IMR-90 (cell line): ENCODE data around the gene PTPRO. TPM values are rescaled to one million over a fixed set of nuclear protein-coding genes. Genes with fewer than 3 reads are reported as not detected.

Experiments used
- ATAC-seq: fragments of 200-7000 bp; cut with Tn5 transposase; 2 replicates; pipeline ENCODE4 v1.9.1; 2020; ENCODE audit warnings: low read depth, mild to moderate bottlenecking, moderate library complexity
- BruUV-seq: library from RNA; stranded (reverse); fragments of 400-500 nt; replicated peaks from 2 replicates; lab custom pipeline; 2021; lab: Mats Ljungman, UMichigan
- CTCF ChIA-PET: fragments of 300-600 bp; formaldehyde crosslinking; extraction: SDS; loops from one replicate; lab custom pipeline; 2021; ENCODE audit warnings: antibody characterized with exemption; lab: Yijun Ruan, JAX
- POLR2A ChIA-PET: fragments of 300-600 bp; sonication (Branson Sonifier 250); formaldehyde crosslinking; loops from one replicate; lab custom pipeline; 2022; ENCODE audit warnings: antibody characterized with exemption; ENCODE audit not compliant: unreplicated experiment; lab: Charles Lee
- DNase-seq: peaks from one replicate; pipeline ENCODE4 v3.0.0; 2013
- H2AFZ ChIP-seq: replicated peaks from 2 replicates; pipeline ENCODE3; 2013; ENCODE audit warnings: low read length, mild to moderate bottlenecking; ENCODE audit not compliant: poor library complexity
- H2AK5ac ChIP-seq: 2 replicates; pipeline ENCODE4 v1.6.1; 2013; ENCODE audit warnings: low read depth, low read length, inconsistent platforms
- H2AK9ac ChIP-seq: replicated peaks from 2 replicates; pipeline ENCODE3; 2013; ENCODE audit warnings: mild to moderate bottlenecking, low read depth, low read length, moderate library complexity; ENCODE audit not compliant: poor library complexity
- H2BK120ac ChIP-seq: 2 replicates; pipeline ENCODE4 v1.6.1; 2013; ENCODE audit warnings: low read depth, low read length, inconsistent platforms
- H2BK15ac ChIP-seq: 3 replicates; pipeline ENCODE4 v1.6.1; 2013; ENCODE audit warnings: low read depth, low read length, inconsistent platforms
- H2BK20ac ChIP-seq: 2 replicates; pipeline ENCODE4 v1.6.1; 2013; ENCODE audit warnings: low read depth, mild to moderate bottlenecking, inconsistent platforms, low read length, moderate library complexity
- H2BK5ac ChIP-seq: 2 replicates; pipeline ENCODE4 v1.6.1; 2013; ENCODE audit warnings: mild to moderate bottlenecking, low read depth, low read length, inconsistent platforms; ENCODE audit not compliant: poor library complexity, severe bottlenecking
- H3K14ac ChIP-seq: replicated peaks from 2 replicates; pipeline ENCODE4 v1.6.1; 2013; ENCODE audit warnings: low read depth, low read length, inconsistent platforms
- H3K18ac ChIP-seq: 2 replicates; pipeline ENCODE4 v1.6.1; 2013; ENCODE audit warnings: low read depth, low read length, control low read depth
- H3K23ac ChIP-seq: 2 replicates; pipeline ENCODE4 v1.6.1; 2013; ENCODE audit warnings: low read depth, low read length, inconsistent platforms
- H3K27ac ChIP-seq: 2 replicates; pipeline ENCODE4 v1.5.1; 2013; ENCODE audit warnings: mild to moderate bottlenecking, control low read depth, low read length; ENCODE audit not compliant: insufficient read depth
- H3K27me3 ChIP-seq: 2 replicates; pipeline ENCODE4 v1.6.1; 2013; ENCODE audit warnings: low read length; ENCODE audit not compliant: control insufficient read depth, insufficient read depth
- H3K36me3 ChIP-seq: 2 replicates; pipeline ENCODE4 v1.6.1; 2013; ENCODE audit warnings: low read length, mixed read lengths; ENCODE audit not compliant: control insufficient read depth, insufficient read depth
- H3K4ac ChIP-seq: 2 replicates; pipeline ENCODE4 v1.6.1; 2013; ENCODE audit warnings: low read depth, low read length, inconsistent platforms
- H3K4me1 ChIP-seq: 2 replicates; pipeline ENCODE4 v1.6.1; 2013; ENCODE audit warnings: low read length, mixed read lengths; ENCODE audit not compliant: control insufficient read depth, insufficient read depth
- H3K4me2 ChIP-seq: 2 replicates; pipeline ENCODE4 v1.6.1; 2013; ENCODE audit warnings: low read depth, mild to moderate bottlenecking, control low read depth, low read length, moderate library complexity
- H3K4me3 ChIP-seq: 2 replicates; pipeline ENCODE4 v1.5.1; 2013; ENCODE audit warnings: low read depth, mild to moderate bottlenecking, control low read depth, low read length, moderate library complexity; ENCODE audit not compliant: insufficient read depth
- H3K56ac ChIP-seq: 2 replicates; pipeline ENCODE4 v1.6.1; 2013; ENCODE audit warnings: low read length, inconsistent platforms; ENCODE audit not compliant: insufficient read depth; ENCODE audit errors: extremely low read depth
- H3K79me1 ChIP-seq, 2 experiments: 2 replicates each; pipeline ENCODE4 v1.6.1; 2013; ENCODE audit warnings: low read length in 2 of 2, inconsistent platforms in 1 of 2, low read depth in 1 of 2
- H3K9ac ChIP-seq: 2 replicates; pipeline ENCODE4 v1.6.1; 2013; ENCODE audit warnings: low read depth, low read length, control low read depth
- H3K9me1 ChIP-seq: 2 replicates; pipeline ENCODE4 v1.6.1; 2013; ENCODE audit warnings: low read length, inconsistent platforms; ENCODE audit not compliant: insufficient read depth
- H3K9me3 ChIP-seq: 2 replicates; pipeline ENCODE4 v1.6.1; 2013; ENCODE audit warnings: low read length; ENCODE audit not compliant: control insufficient read depth, insufficient read depth
- H4K20me1 ChIP-seq: 2 replicates; pipeline ENCODE4 v1.6.1; 2013; ENCODE audit warnings: low read length, inconsistent platforms; ENCODE audit not compliant: insufficient read depth
- H4K5ac ChIP-seq: 2 replicates; pipeline ENCODE4 v1.6.1; 2013; ENCODE audit warnings: mild to moderate bottlenecking, low read depth, low read length, control low read depth
- H4K8ac ChIP-seq, 2 experiments: 2 replicates each; pipeline ENCODE4 v1.6.1; 2013; ENCODE audit warnings: low read depth in 2 of 2, low read length in 2 of 2, control low read depth in 1 of 2, inconsistent platforms in 1 of 2
- H4K91ac ChIP-seq: 2 replicates; pipeline ENCODE4 v1.6.1; 2013; ENCODE audit warnings: low read depth, low read length, inconsistent platforms; ENCODE audit not compliant: insufficient read depth
- CHD1 ChIP-seq: IDR thresholded peaks from 2 replicates; pipeline ENCODE4 v1.6.1; 2012; ENCODE audit warnings: low read depth, low read length, improper control_type of control experiment
- FOS ChIP-seq: fragments of 150-350 bp; IDR thresholded peaks from 2 replicates; pipeline ENCODE4 v1.6.1; 2016; ENCODE audit warnings: low read depth, low read length
- NFE2L2 ChIP-seq: fragments of 150-350 bp; IDR thresholded peaks from 2 replicates; pipeline ENCODE4 v1.6.1; 2016; ENCODE audit warnings: low read depth, mild to moderate bottlenecking, low read length
- RAD21 ChIP-seq: IDR thresholded peaks from 2 replicates; pipeline ENCODE4 v1.6.1; 2012; ENCODE audit warnings: low read length, improper control_type of control experiment
- RCOR1 ChIP-seq: IDR thresholded peaks from 2 replicates; pipeline ENCODE4 v1.6.1; 2012; ENCODE audit warnings: mild to moderate bottlenecking, low read length, improper control_type of control experiment; ENCODE audit not compliant: insufficient replicate concordance
- RFX5 ChIP-seq: IDR thresholded peaks from 2 replicates; pipeline ENCODE4 v1.8.0; 2012; ENCODE audit warnings: low read depth, mild to moderate bottlenecking, low read length, moderate library complexity
- SMC3 ChIP-seq: fragments of 150-350 bp; IDR thresholded peaks from 2 replicates; pipeline ENCODE4 v1.6.1; 2016; ENCODE audit warnings: low read depth, mild to moderate bottlenecking, antibody characterized with exemption, low read length, moderate library complexity
- USF2 ChIP-seq: fragments of 150-350 bp; IDR thresholded peaks from 2 replicates; pipeline ENCODE4 v1.6.1; 2017; ENCODE audit warnings: mild to moderate bottlenecking, antibody characterized with exemption, low read length, low read depth
- WGBS, 2 experiments: methylation state at CpG; one replicate each; pipeline versions ENCODE4 v1.1.5 to v1.1.7; 2013; ENCODE audit warnings: missing lambda C conversion rate in 2 of 2; ENCODE audit not compliant: insufficient read length in 1 of 2; ENCODE audit errors: extremely low coverage in 2 of 2; 5-methylcytosine and 5-hydroxymethylcytosine counted together
- dilution Hi-C: fragments of 300-500 bp; cut with HindIII; formaldehyde crosslinking; loops from one replicate; pipeline ENCODE4 v1.14.3; 2018; ENCODE audit warnings: low sequenced_read_pairs; ENCODE audit not compliant: unreplicated experiment
- in situ Hi-C: fragments of 300-500 bp; cut with MboI; formaldehyde crosslinking; loops from 3 replicates; pipeline ENCODE4 v1.14.3; 2019; ENCODE audit warnings: low sequenced_read_pairs, inconsistent platforms, mixed read lengths
- intact Hi-C: fragments of 100-400 bp; cut with micrococcal nuclease; formaldehyde crosslinking; loops from 2 replicates; pipeline ENCODE4 v1.10.0; 2022
- polyA plus RNA-seq, 3 experiments: library from polyadenylated mRNA; depleted of rRNA; stranded (reverse); fragments of >200 nt; gene quantifications; 2 replicates each; pipeline ENCODE4 v1.2.3, GENCODE V29; 2012; ENCODE audit warnings: low replicate concordance in 1 of 3
- total RNA-seq: library from RNA; depleted of rRNA; stranded (reverse); fragments of >200 nt; gene quantifications from 2 replicates; pipeline ENCODE4 v1.2.3, GENCODE V29; 2012

PTPRO gene
- total and polyA plus RNA-seq, 2 of the 4 experiments (the other 2 are of a cell fraction) = 0.03 to 0.18 TPM

DNA sequence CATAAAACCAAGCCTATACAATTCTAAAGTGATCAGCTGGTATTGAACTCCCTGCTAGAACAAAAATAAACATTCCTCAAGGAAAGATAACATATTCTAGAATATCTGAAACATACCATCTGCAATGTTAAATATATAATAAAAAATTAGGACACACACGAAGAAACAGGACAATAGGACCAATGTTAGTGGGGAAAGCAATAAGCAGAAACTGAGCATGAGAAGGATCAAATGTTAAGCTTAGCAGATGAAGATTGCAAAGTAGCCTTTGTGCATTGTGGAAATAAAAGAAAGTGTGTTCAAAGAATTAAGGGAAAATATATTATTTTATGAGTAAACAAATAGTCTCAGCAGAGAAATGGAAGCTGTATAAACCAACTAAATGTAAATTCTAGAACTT is 286.1 kb downstream of the PTPRO start:
- no peak overlapping the region for H4K91ac ChIP-seq
- no peak overlapping the region for H3K4me3 ChIP-seq
- no peaks in the 10 kb centered on the region for H4K20me1 ChIP-seq
- no peak overlapping the region for H3K9ac ChIP-seq
- H2BK15ac ChIP-seq = no peak overlapping the region
- no peak overlapping the region for H2BK20ac ChIP-seq
- no peak overlapping the region for H3K18ac ChIP-seq
- H3K56ac ChIP-seq = no peak overlapping the region
- no peak overlapping the region for H3K23ac ChIP-seq
- H2AFZ ChIP-seq = no peak overlapping the region
- no peak overlapping the region for H2BK5ac ChIP-seq
- no peak overlapping the region for H2AK9ac ChIP-seq
- H3K4ac ChIP-seq = no peak overlapping the region
- ChIA-PET CTCF (interaction anchor here (1.4 kb wide), 1 partner anchor 9 kb away, joined by 3 read pairs; no protein-coding TSS in a partner anchor), POLR2A (no interaction called here)
- no peak for TF ChIP-seq CHD1
- no peak for TF ChIP-seq SMC3
- TF ChIP-seq NFE2L2 = no peak
- no peak for TF ChIP-seq RCOR1
- TF ChIP-seq FOS = no peak
- no peak for TF ChIP-seq RFX5
- no peak for TF ChIP-seq USF2
- no peak for TF ChIP-seq RAD21
- DNase-seq (no peak), ATAC-seq (no peak)
- in situ Hi-C loops (no loop called here), intact Hi-C loops (no loop called here), dilution Hi-C loops (loop anchor here (25.0 kb wide), 1 partner anchor 229 kb away; no protein-coding TSS in a partner anchor)
- no CpG with 5 or more reads among the region's 1 CpG for WGBS, 2 experiments
- H3K9me1 ChIP-seq = no peaks in the 10 kb centered on the region
- H3K27me3 ChIP-seq = no peaks in the 10 kb centered on the region
- H3K4me1 ChIP-seq = no peaks in the 10 kb centered on the region
- H3K27ac ChIP-seq = no peak overlapping the region
- no peak overlapping the region for H4K8ac ChIP-seq
- BruUV-seq = no TSS peak
- H2BK120ac ChIP-seq = no peak overlapping the region
- H3K4me2 ChIP-seq = no peak overlapping the region
- H3K79me1 ChIP-seq = no peaks in the 10 kb centered on the region
- H4K5ac ChIP-seq = no peak overlapping the region
- no peaks in the 10 kb centered on the region for H3K9me3 ChIP-seq
- H2AK5ac ChIP-seq = no peak overlapping the region
- H3K36me3 ChIP-seq = no peaks in the 10 kb centered on the region
- H3K14ac ChIP-seq = no peak overlapping the region
